Dendritic cell treated with granulocyte-macrophage colony-stimulating factor and Interleukin-4, amounts not matched to agents 40 ng/mL and 50 ng/mL, for 4 days (primary cell): ENCODE measurements around the gene DHCR7.

ENCODE experiments used
- H3K27ac Mint-ChIP-seq: one replicate; pipeline ENCODE4 v1.8.0; 2022; ENCODE audit warnings: mild to moderate bottlenecking, mixed read lengths
- H3K27me3 Mint-ChIP-seq: one replicate; pipeline ENCODE4 v1.8.0; 2022; ENCODE audit warnings: mild to moderate bottlenecking, mixed read lengths
- H3K36me3 Mint-ChIP-seq: one replicate; pipeline ENCODE4 v1.8.0; 2022; ENCODE audit warnings: low read depth, mixed read lengths
- H3K4me1 Mint-ChIP-seq: one replicate; pipeline ENCODE4 v1.8.0; 2022; ENCODE audit warnings: low read depth, mixed read lengths
- H3K4me3 Mint-ChIP-seq: one replicate; pipeline ENCODE4 v1.8.0; 2022; ENCODE audit warnings: mild to moderate bottlenecking, moderate library complexity, mixed read lengths
- H3K9me3 Mint-ChIP-seq: one replicate; pipeline ENCODE4 v1.8.0; 2022; ENCODE audit warnings: mixed read lengths
- intact Hi-C: fragments of 100-400 bp; cut with micrococcal nuclease; formaldehyde crosslinking; loops from one replicate; pipeline ENCODE4 v1.15.0; 2022

DHCR7 gene

GRCh38 chr11:71448257-71449171 is at the start of gene DHCR7:
DHCR7 (minus strand) TSS chr11:71448393; CDS start chr11:71444952, 3,441 bp downstream.
- Mint-ChIP-seq H3K27ac (peak within 1 kb of the TSS; percentile 65), H3K9me3 (peaks cover 16% of the 10 kb centered on the region), H3K4me1 (peaks cover 55% of the 10 kb centered on the region), H3K36me3 (peaks cover 51% of the 10 kb centered on the region), H3K4me3 (peak within 1 kb of the TSS; percentile 73), H3K27me3 (no peaks in the 10 kb centered on the region)
- intact Hi-C loops = no loop called here

- intact Hi-C loops = no loop called here
- no peak overlapping the region for H3K4me3 Mint-ChIP-seq
- peaks cover 96% of the 10 kb centered on the region for H3K36me3 Mint-ChIP-seq
- H3K4me1 Mint-ChIP-seq = no peaks in the 10 kb centered on the region
- no peaks in the 10 kb centered on the region for H3K9me3 Mint-ChIP-seq
- H3K27me3 Mint-ChIP-seq = no peaks in the 10 kb centered on the region
- H3K27ac Mint-ChIP-seq = no peak overlapping the region
These were observed 48.2 kb upstream of the DHCR7 start for GRCh38 chr11:71496421-71496820.

- no peaks in the 10 kb centered on the region for H3K4me1 Mint-ChIP-seq
- H3K27me3 Mint-ChIP-seq = no peaks in the 10 kb centered on the region
- no peak overlapping the region for H3K4me3 Mint-ChIP-seq
- intact Hi-C loops = no loop called here
- peaks cover 96% of the 10 kb centered on the region for H3K36me3 Mint-ChIP-seq
- no peak overlapping the region for H3K27ac Mint-ChIP-seq
- H3K9me3 Mint-ChIP-seq = no peaks in the 10 kb centered on the region
These were observed 47.4 kb upstream of the DHCR7 start for GRCh38 chr11:71495286-71496230.

GRCh38 chr11:71491940-71492339 is 43.7 kb upstream of the DHCR7 start:
- Mint-ChIP-seq H3K4me1 (no peaks in the 10 kb centered on the region), H3K9me3 (no peaks in the 10 kb centered on the region), H3K27ac (no peak overlapping the region), H3K4me3 (no peak overlapping the region), H3K36me3 (peaks cover 96% of the 10 kb centered on the region), H3K27me3 (no peaks in the 10 kb centered on the region)
- intact Hi-C loops = no loop called here

- no peaks in the 10 kb centered on the region for H3K27me3 Mint-ChIP-seq
- intact Hi-C loops = no loop called here
- H3K27ac Mint-ChIP-seq = no peak overlapping the region
- peaks cover 96% of the 10 kb centered on the region for H3K36me3 Mint-ChIP-seq
- no peaks in the 10 kb centered on the region for H3K4me1 Mint-ChIP-seq
- H3K9me3 Mint-ChIP-seq = no peaks in the 10 kb centered on the region
- no peak overlapping the region for H3K4me3 Mint-ChIP-seq
These were observed 43.3 kb upstream of the DHCR7 start for GRCh38 chr11:71491531-71491930.

- Mint-ChIP-seq H3K4me1 (no peaks in the 10 kb centered on the region), H3K4me3 (no peak overlapping the region), H3K27ac (no peak overlapping the region), H3K36me3 (peaks cover 96% of the 10 kb centered on the region), H3K27me3 (no peaks in the 10 kb centered on the region), H3K9me3 (no peaks in the 10 kb centered on the region)
- intact Hi-C loops = no loop called here
These were observed 42.7 kb upstream of the DHCR7 start for GRCh38 chr11:71490731-71491390.

GRCh38 chr11:71490044-71490730 is 42.0 kb upstream of the DHCR7 start:
- Mint-ChIP-seq H3K36me3 (peaks cover 96% of the 10 kb centered on the region), H3K27ac (no peak overlapping the region), H3K9me3 (no peaks in the 10 kb centered on the region), H3K4me3 (no peak overlapping the region), H3K4me1 (no peaks in the 10 kb centered on the region), H3K27me3 (no peaks in the 10 kb centered on the region)
- intact Hi-C loops = no loop called here

GRCh38 chr11:71489311-71490043 is 41.3 kb upstream of the DHCR7 start:
- Mint-ChIP-seq H3K27ac (no peak overlapping the region), H3K9me3 (no peaks in the 10 kb centered on the region), H3K36me3 (peaks cover 96% of the 10 kb centered on the region), H3K4me1 (no peaks in the 10 kb centered on the region), H3K27me3 (no peaks in the 10 kb centered on the region), H3K4me3 (no peak overlapping the region)
- intact Hi-C loops = no loop called here

GRCh38 chr11:71488681-71489270 is 40.6 kb upstream of the DHCR7 start:
- no peak overlapping the region for H3K4me3 Mint-ChIP-seq
- no peaks in the 10 kb centered on the region for H3K4me1 Mint-ChIP-seq
- no peaks in the 10 kb centered on the region for H3K27me3 Mint-ChIP-seq
- no peak overlapping the region for H3K27ac Mint-ChIP-seq
- H3K36me3 Mint-ChIP-seq = peaks cover 96% of the 10 kb centered on the region
- H3K9me3 Mint-ChIP-seq = no peaks in the 10 kb centered on the region
- intact Hi-C loops = no loop called here

GRCh38 chr11:71486320-71486719 is 38.1 kb upstream of the DHCR7 start:
- intact Hi-C loops = no loop called here
- H3K36me3 Mint-ChIP-seq = peaks cover 100% of the 10 kb centered on the region
- no peaks in the 10 kb centered on the region for H3K4me1 Mint-ChIP-seq
- H3K9me3 Mint-ChIP-seq = no peaks in the 10 kb centered on the region
- H3K27me3 Mint-ChIP-seq = no peaks in the 10 kb centered on the region
- H3K27ac Mint-ChIP-seq = no peak overlapping the region
- H3K4me3 Mint-ChIP-seq = no peak overlapping the region

- intact Hi-C loops = no loop called here
- H3K9me3 Mint-ChIP-seq = no peaks in the 10 kb centered on the region
- no peaks in the 10 kb centered on the region for H3K27me3 Mint-ChIP-seq
- H3K36me3 Mint-ChIP-seq = peaks cover 100% of the 10 kb centered on the region
- no peaks in the 10 kb centered on the region for H3K4me1 Mint-ChIP-seq
- no peak overlapping the region for H3K4me3 Mint-ChIP-seq
- H3K27ac Mint-ChIP-seq = no peak overlapping the region
These were observed 37.3 kb upstream of the DHCR7 start for GRCh38 chr11:71485466-71485865.

- H3K27me3 Mint-ChIP-seq = no peaks in the 10 kb centered on the region
- H3K4me3 Mint-ChIP-seq = no peak overlapping the region
- intact Hi-C loops = no loop called here
- H3K27ac Mint-ChIP-seq = no peak overlapping the region
- H3K4me1 Mint-ChIP-seq = no peaks in the 10 kb centered on the region
- no peaks in the 10 kb centered on the region for H3K9me3 Mint-ChIP-seq
- peaks cover 100% of the 10 kb centered on the region for H3K36me3 Mint-ChIP-seq
These were observed 36.8 kb upstream of the DHCR7 start for GRCh38 chr11:71485063-71485399.
